Subcutaneous adipose tissue (tissue), 4 donors: ENCODE results near the gene CATSPERD. TPM values are rescaled to one million over a fixed set of nuclear protein-coding genes. Genes with fewer than 3 reads are reported as not detected.

Source experiments
- CTCF ChIP-seq: fragments of 450-650 bp; IDR thresholded peaks from one replicate; pipeline ENCODE4 v1.5.1; 2016; ENCODE audit warnings: low read depth, mild to moderate bottlenecking, control low read depth, antibody characterized with exemption, moderate library complexity
- total RNA-seq, 4 donors: library from RNA; depleted of rRNA; stranded (reverse); fragments of >200 nt; gene quantifications; one replicate each; pipeline ENCODE4 v1.1.0, GENCODE V29; 2016

The CATSPERD gene
- total RNA-seq, 4 donors from 2014 or later: not detected

GRCh38 chr19:5801796-5802619 is 81.6 kb downstream of the CATSPERD start:
- TF ChIP-seq CTCF: no peak

- TF ChIP-seq CTCF: no peak
These were observed 83.0 kb downstream of the CATSPERD start for GRCh38 chr19:5803441-5803751.

GRCh38 chr19:5803752-5804515 is 83.5 kb downstream of the CATSPERD start:
- TF ChIP-seq CTCF: no peak

GRCh38 chr19:5804516-5805461 is 84.4 kb downstream of the CATSPERD start, which contains the start of gene NRTN:
Gene NRTN, plus strand, starts transcription at chr19:5805067. Its CDS starts 19,099 bp downstream, at chr19:5824166.
- no peak for TF ChIP-seq CTCF

- TF ChIP-seq CTCF: no peak
These were observed 85.2 kb downstream of the CATSPERD start for GRCh38 chr19:5805462-5806132.

- no peak for TF ChIP-seq CTCF
These were observed 85.7 kb downstream of the CATSPERD start for GRCh38 chr19:5806133-5806489.
